Activated CD4-positive, alpha-beta T cell treated with anti-CD3 and anti-CD28 coated beads, Interleukin-2, Interleukin-4, amounts not matched to agents 100 ng/mL and 50 ng/mL, durations not matched to agents 16 hours and 8 hours (primary cell): ENCODE measurements around the gene KCNIP1.

Experiments used
- DNase-seq: peaks from one replicate; pipeline ENCODE4 v3.0.0-alpha.2; 2020; ENCODE audit warnings: low spot score

Gene KCNIP1

DNA sequence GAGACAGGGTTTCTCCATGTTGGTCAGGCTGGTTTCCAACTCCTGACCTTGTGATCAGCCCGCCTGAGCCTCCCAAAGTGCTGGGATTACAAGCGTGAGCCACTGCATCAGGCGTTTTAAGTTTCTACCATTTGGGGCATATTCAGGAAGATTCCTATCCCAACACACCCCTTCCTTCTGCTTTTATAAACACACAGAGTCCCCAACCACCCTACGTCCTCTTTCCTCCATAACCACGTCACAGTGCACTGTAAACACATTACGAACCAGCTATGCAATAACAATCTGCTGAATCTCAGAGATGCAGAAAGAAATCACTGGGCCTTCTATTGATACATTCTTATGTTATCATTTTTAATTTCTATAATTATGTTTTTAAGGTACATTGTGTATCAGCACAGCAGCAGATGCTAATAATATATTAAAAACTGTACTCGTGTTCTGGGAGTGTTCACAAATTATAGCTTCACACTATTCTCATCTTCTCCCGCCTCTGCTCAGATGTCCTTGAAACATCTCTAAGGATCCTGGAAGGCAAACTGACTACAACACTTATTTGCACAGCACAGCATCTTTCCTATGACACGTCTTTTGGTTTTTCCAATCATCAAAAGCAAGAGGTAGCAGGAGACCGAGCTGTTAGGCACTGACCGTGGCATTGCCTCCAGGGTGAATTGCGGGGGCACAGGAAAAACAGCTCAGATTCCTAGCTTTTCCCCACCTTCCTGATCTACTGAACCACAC, 60.2 kb downstream of the KCNIP1 start:
- no peak for DNase-seq

DNA sequence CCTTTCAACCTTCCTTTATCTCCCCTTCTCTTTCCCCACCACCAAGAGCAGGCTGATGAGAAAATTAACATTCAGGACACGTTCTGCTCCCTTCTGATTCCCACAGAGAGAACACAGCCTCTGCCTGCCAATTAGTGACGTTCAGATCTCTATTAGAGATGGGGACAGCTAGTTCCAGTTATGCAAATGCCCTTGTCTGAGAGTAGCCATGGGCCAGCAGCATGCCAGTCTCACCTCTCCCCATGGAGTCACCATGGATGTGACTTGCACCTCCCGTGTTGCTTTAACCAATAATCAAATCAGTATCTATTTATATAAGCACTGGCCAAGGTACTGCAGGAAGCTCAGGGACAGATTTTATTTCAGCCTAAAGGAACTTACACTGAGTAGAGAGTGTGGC, 61.3 kb downstream of the KCNIP1 start:
- DNase-seq, result no peak

DNA sequence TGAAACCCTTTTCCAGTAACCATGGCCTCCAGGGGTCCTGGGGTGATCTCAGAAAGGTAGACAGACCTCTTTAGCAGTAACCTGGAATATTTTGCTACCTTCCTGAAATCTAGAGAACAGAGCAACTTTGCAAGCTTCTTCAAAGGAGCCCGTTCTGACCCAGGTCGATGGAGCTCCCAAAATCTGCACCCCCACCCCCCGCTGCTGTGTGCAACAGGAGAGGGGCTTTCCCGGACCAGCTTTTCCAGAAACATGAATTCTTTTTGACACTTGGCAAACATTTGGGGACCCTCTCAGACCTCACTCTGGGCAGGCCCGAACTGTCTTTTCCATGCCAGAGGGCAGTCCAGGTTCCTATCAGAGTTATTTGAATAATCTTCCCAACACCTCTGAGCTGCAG, 65.3 kb downstream of the KCNIP1 start:
- DNase-seq, result no peak

DNA sequence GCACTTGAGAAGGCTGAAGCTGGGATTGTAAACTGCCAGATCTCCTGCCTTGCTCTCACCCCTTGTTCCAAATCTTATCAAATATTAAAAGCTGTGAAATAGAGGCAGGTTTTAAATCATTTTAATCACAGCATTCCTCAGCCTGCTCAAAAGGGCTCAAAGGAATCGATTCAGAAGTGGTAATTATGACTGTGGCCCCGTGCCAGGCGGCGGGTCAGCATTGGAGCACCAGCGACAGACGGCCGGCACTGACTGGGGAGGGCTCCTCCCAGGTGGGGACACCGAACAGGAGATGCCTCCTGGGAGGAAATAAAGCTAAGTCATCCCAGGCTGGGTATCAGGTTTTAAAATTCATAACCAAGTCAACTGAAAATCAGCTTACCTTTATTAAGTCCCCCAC, 66.7 kb downstream of the KCNIP1 start:
- DNase-seq, result no peak

DNA sequence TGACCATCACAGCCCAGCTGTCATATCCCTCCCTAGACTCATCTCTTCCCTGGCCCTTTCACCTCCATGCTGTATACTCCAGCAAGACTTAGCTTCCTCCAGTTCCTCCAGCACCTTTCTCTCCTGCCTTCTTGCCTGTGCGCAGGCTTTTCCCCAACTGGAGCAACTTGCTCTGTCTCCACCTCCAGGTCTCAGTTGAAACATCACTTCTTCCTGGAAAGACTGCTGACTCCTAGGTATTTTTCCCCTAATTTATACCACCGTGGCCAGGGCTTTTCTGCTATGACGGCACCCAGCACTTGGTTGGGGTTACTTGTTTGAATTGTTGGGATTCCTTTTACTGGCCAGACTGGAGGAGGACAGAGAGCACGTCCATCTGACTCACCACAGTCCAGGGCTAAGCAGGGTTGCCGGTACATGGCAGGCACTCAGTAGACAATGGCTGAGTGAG, 67.5 kb downstream of the KCNIP1 start:
- no peak for DNase-seq

DNA sequence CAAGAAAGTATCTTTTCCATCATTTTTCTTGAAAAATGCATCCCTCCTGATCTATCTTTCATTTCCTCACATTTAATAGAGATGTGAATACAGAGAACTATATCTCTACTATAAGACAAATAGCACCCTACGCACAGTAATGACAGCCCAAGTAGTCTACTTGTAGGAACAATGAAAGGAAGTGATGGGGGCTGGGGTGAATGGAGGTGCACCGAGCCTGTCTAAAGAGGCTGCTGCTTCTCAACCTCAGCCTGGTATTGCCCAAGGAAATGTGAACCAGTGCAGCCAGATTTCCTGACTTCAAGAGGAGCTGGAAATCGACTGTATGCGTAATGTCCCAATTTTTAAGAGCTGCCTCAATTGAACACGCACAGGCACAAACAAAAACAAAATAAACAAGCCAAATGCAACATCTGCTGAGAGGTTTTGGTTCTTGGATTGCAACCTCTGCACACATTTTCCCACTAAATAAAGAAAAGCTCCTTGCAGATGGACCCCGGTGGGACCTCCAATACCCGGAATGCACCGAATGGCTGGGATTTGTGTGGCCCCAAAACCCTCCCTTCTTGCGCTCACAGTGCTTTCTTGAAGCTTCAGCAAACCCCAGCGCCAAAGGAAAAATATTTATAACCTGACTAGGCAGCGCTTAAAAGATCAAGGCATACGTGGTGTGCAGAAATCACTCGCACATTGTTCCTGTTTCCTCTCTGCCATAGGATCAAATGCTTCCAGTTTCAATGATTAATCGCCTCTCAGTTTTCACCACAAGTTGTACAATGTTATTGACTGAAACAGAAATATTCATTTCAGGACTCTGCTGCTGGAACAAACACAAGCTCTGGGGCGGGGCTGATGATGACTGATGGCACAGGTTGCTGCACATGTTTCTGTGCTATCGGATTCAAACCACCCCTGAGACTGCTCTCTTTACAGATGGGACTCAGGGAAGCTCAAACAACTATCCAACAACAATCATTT, 68.3 kb downstream of the KCNIP1 start:
- DNase-seq, result peak; percentile 88

DNA sequence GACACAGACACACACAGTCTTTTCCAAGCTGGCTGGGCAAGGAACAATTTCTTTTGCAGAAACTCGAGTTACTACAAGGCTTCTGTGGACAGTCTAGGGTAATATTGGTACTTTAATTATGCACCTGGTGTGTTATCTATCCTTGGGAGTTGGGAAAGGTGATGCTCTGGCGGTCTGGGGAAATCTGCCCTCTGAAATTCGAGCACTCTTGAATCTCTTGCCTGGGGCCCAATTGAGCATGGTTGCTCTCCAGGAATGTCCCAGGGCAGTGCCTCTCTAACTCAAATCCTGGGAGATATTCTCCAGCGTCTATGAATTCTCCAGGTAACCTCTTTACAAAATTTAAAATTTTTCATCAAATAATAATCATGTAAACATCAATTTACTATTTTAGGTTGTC, 69.3 kb downstream of the KCNIP1 start:
- DNase-seq, result no peak

DNA sequence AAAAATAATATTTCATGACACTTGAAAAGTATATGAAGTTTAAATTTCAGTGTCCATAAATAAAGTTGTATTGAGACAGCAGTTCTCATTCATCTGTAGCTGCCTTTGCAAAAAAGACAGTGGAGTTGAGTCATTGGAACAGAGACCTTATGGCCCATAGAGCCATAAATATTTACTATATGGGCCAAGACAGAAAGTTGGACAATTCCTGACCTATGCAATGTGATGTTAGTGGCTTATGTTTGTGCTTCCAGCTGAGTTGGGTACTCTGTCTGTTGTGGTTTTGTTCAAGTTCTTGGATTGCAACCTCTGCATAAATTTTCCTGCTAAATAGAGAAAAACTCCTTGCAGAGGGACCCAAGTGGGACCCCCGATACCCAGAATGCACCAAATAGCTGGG, 69.8 kb downstream of the KCNIP1 start:
- no peak for DNase-seq

DNA sequence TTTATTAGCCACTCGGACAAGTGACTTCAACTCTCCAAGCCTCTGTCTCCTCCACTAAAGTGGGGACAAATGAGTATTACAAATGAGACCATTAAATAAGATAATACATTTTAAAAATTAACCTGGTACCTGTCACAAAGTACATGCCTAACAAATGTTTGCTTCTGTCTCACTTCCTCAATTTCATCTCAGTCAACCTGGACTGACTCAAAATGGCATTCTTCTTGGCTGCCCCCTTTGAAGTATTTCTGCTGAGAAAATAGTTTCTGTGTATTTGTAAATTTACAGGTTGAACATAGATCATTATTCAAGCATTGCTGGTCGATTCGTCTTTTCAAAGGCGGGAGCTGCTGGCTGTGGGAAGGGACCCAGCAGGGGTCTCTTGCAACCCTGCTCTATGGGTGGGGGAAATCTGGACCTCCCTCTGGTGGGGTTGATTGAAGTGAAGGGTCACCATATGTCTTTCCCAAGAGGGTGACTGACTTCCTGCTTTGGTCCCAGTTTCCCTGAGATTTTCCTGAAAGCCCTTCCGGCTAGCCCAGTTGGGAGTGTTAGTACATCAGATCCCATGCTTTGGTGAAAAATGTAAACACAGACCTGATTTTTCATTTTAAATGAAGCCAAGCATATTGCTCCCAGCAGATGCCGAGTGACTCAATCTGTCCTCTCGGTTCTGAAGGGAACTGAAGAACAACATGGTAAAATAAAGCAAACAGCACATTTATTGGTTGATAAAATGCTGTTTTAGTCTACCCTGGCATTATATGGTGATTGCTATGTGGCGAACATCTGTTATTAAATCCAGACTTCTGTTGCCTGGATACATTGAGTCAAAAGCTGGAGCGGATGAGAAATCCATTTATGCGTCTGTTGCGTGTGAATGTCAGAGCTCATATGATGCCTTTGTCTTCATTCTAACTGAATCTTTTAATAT, 73.0 kb downstream of the KCNIP1 start:
- no peak for DNase-seq

DNA sequence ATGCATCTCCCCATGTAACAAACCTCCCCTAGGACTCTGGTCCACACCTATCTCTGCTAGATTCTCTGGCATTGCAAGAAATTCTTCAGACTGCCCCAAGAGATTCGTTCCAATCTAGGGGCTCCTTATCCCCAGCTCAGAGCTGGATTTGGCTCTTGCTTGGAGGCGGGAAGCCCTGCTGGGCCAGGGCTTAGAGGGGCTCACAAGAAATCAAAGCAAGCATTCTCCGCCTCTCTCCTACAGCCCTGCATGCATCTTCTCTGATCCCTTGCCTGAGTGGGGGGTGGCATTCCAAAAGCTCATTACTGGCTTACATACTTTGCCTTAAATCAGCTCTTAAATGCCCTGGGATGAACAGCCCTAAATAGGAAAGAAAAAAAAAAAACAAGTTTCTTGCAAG, 75.8 kb downstream of the KCNIP1 start:
- no peak for DNase-seq

DNA sequence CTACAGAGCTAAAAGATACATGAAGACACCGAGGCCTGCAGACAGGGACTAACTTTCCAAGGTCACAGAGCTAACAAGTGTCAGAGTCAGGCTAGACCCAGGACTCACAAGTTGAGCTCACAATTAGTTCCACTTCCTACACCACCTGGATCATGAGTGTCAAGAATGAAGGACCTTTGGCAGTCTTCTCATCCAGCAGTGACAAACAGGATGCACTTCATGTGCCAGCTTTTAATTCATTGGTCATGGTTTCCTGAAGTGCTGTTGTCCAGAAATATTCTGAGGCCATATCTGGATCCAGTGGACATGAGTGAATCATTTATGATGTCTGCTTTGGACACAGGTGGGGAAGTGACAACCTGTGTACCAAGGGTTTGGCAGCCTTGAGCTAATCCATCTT, 77.4 kb downstream of the KCNIP1 start:
- no peak for DNase-seq

DNA sequence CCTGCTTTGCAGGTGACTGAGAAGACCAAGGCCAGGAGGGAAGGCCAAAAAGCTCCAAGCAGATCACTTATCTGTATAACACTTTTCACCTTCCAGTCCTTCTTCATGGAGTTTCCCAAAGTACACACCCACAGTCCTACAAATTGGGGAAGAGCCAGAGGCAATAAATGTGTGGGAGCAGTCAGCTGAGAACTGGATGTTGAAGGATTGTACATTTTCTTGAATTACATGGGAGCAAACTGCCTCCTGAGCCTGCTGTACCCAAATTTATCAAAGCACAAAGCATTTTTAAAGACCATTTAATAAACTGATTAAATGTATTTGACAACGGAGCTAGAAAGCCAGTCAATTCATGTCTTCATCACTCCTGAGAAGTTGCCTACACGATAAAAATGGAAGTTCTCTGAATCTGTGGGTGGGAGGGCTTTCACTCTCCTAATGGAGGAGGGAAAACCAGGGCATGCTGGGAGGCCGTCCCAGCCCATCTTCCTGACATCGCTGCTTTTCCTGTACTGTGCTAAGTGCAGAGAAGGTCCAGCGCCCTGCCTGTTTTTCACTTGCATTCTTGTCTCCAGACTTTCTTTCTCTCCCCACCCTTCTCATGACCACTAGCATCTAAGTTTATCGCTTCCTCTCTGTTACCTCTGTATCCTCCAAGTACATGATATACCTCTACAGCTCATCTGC, 79.0 kb downstream of the KCNIP1 start:
- no peak for DNase-seq

DNA sequence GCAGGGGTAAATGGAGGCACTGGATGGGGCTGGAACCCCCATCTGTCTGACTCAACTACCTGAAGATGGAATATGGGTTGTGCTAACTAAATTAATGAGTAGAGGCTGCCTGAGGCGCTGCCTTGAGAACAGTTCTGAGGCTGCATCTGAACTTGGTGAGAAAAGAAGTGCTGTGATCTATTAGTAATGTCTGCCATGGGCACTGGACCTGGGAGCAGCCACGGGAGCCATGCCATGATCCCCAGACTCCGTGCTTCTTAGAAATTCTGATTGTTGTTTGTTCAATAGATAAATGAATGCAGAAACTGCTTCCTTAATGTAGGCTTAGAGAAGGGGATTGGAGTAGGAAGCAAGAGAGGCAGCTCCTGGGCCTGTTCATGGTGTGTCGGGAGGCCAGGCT, 80.2 kb downstream of the KCNIP1 start:
- no peak for DNase-seq

DNA sequence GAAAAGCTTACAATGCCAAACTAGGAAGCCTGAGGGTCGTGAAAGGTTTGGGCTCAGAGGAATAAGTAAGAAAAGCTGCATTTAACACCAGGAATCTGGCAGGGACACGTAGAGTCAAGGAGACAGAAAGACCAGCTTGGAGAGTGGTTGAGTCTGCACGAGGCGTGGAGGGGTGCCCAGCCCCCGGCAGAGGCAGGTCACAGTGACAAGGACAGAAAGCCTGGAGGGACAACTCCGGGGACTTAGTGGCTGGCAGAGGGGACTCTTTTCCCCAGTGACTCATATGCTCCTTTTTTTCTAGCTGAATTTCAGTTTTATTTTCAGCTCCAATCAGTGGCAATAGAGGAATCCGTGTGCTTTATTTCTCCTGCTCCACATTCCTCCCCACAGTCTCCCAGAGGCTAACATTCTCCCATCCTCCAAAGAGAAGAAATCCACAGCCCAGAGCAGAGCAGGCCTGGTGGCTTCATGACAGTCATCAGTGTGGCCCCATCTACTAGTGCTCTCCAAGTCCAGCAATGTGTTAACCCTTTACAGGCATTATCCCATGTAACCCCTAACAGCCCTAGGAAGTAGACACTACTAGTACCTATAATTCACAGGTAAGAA, 80.7 kb downstream of the KCNIP1 start:
- DNase-seq, result no peak

DNA sequence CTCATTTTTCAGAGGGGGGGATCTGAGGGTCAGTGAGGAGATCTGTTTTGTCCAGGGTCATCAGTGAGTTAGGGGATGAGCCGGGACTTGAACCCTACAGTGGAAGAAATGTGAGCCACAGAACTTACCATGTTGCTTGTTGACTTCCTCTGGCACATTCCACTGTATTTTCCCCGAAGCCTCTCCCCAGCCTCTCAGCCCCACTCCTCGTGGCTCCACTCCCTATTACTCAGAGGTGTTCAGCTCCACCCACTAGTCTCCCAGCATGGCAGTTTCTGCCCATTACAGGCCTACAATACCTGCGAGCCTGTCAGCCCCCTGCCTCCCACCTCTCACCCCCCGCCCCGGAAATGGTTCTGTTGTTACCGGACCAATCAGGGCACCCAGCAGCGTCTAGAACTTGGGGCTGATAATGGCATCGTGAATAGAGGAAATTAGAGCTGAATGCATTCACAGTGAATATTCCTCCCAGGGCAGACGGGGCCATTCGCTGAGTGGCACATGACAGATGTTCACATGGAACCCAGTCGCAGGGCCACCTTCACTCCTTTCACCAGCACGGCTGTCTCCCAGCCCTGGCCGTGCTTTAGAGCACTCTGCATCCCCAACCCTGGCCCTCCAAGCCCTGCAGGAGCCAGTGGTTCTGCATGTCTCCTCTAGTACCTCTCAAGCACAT, 81.6 kb downstream of the KCNIP1 start:
- DNase-seq, result no peak

DNA sequence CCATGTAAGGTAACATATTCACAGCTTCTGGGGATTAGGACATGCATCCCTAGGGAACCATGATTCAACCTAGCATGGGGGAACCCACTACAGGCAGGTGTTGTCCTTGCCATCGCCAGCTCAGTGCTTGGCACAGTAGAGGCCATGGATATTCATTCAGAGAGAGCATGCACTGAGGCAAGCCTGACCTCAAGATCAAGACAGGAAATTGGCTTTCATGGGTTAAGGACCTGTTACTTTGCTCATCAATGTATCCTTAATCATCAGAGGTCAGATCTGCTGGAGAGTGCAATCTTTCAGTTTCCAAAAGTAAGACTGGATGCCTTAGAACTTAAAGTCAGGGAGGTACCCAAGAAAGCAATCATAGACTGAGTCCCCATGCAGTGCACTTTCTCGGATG, 84.0 kb downstream of the KCNIP1 start:
- no peak for DNase-seq

DNA sequence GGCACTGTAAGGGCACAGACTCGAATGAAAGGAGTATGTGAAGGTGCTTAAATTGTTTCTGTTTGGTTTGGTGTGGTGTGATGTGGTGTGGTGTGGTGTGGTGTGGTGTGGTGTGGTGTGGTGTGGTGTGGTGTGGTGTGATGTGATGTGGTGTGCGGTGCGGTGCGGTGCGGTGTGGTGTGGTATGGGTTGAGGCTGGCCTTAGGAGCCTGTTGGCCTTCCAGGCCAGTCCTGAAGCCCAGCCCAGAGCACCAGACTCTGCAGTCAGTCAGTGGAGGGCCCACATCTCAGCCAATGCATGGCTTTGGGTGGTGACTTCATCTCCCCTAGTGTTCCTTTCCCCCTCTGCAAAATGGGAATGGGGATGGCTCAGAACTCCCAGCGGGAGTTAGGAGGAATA, 85.8 kb downstream of the KCNIP1 start:
- DNase-seq, result no peak

DNA sequence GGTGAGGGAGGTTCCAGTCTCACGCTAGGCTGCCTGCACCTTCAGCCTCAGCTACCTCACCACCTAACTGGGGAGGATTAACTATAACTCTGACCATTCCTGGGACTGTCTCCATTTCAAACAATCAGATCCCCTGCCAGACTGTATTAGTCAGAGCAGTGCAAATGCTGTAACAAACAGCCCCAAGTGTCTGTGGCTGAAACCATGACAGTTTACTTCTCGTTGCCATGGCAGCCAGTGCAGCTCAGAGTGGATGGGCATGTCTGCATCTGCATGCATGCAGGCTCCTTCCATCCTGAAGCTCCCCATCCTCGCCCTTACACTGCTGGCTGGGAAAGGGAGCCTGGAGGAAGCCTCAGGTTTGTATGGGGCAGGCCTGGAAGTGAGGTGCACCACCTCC, 86.7 kb downstream of the KCNIP1 start:
- DNase-seq, result no peak

DNA sequence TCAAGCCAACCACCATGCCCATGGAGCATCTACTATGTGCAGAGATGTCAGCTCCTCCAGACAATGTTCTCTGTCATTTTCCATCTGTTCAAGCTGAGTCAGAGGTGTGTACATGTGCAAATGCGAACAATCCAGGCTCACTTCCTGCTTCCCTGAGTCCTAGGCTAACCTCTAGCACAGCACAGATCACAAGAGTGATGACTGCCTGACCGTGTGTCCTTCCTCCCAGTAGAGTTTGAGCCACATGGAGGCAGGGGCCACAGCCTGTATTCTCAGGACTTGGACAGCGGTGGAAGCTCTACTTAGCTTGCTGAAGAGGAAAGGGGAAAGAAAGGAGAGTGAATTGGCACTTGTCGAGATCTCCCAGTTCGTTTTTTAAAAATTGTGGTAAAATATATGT, 87.2 kb downstream of the KCNIP1 start:
- no peak for DNase-seq

DNA sequence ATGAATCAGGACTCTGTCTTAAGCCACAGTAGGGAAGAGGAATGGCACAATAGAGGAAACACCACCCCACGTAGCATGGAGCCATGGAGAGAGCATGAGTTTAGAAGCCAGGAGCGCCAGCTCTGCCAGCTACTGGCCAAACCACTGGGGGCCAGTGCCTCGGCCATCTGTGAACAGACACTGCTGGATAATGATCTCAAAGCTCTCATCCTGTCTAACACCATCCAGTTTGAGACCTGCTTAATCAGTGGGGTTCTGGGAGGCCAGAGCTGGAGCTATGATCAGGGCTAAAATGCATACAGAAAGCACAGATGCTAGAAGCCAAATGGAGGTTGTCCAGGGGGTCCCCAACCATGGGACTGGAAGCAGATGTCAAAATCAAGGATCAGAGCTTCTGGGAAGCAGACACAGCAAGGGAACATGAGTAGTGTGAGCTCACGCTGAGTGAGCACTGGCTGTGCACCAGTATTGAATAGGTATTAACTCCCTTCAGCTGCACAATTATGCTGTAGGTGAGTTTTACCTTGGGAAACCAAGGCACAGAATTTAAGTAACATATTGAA, 92.7 kb downstream of the KCNIP1 start:
- no peak for DNase-seq
